ENCODE measurements around the gene FCRL2.

FCRL2 gene

DNA sequence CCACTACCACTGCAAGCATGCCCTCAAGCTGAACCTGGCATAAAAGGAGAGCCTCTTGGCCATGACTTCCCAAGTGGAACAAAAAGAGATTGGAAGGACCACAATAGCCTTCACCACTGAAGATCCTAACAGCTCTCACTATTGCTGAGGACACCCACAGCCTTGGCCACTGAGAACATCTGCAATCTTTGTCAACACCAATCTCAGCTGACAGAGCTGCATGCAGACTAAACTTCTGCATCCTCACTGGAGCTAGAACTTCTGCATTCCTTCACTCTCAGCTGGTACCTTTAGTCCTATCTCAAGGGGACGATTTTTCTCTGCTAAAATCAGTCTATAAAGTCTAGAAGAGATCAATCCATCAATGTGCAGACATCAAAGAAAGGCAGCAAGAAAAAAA lies 8.3 kb upstream of the FCRL2 start:
- no peak for TF ChIP-seq POLR2AphosphoS5 (IDR thresholded peaks at IDR 0.05; ENCODE audit: low read depth, low read length)
- no peak for TF ChIP-seq FOXP2 (optimal IDR thresholded peaks at IDR 0.05; ENCODE audit: borderline replicate concordance, extremely low read depth, extremely low read length, insufficient read depth)
- TF ChIP-seq TAF1 (IDR thresholded peaks at IDR 0.05; ENCODE audit: borderline replicate concordance, insufficient read depth, low read length): no peak
- TF ChIP-seq, protein P1, sequence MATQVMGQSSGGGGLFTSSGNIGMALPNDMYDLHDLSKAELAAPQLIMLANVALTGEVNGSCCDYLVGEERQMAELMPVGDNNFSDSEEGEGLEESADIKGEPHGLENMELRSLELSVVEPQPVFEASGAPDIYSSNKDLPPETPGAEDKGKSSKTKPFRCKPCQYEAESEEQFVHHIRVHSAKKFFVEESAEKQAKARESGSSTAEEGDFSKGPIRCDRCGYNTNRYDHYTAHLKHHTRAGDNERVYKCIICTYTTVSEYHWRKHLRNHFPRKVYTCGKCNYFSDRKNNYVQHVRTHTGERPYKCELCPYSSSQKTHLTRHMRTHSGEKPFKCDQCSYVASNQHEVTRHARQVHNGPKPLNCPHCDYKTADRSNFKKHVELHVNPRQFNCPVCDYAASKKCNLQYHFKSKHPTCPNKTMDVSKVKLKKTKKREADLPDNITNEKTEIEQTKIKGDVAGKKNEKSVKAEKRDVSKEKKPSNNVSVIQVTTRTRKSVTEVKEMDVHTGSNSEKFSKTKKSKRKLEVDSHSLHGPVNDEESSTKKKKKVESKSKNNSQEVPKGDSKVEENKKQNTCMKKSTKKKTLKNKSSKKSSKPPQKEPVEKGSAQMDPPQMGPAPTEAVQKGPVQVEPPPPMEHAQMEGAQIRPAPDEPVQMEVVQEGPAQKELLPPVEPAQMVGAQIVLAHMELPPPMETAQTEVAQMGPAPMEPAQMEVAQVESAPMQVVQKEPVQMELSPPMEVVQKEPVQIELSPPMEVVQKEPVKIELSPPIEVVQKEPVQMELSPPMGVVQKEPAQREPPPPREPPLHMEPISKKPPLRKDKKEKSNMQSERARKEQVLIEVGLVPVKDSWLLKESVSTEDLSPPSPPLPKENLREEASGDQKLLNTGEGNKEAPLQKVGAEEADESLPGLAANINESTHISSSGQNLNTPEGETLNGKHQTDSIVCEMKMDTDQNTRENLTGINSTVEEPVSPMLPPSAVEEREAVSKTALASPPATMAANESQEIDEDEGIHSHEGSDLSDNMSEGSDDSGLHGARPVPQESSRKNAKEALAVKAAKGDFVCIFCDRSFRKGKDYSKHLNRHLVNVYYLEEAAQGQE (IDR thresholded peaks at IDR 0.05; ENCODE audit: insufficient read depth in 1 of 2, low read depth in 2 of 2, low read length in 2 of 2): no peak

DNA sequence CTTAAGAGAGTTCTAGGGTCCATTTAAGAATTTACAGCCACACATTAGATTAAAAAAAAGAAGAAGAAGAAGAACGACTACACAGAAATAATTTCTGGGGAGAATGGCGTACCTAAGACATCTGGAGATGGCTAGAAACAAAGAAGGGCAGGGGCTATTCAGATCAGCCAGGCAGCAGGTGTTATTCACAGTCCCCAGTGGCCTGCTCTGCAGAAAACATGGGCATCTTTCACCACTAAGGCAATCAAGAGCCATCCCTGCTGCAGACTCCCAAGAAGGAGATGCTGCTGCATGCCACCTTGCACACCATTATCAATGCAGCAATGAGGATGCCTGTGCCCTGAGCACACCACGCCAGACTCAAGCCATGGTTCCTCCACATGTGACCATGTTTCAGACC lies 7.9 kb upstream of the FCRL2 start:
- TF ChIP-seq POLR2AphosphoS5 (IDR thresholded peaks at IDR 0.05; ENCODE audit: low read depth, low read length) (no peak), FOXP2 (optimal IDR thresholded peaks at IDR 0.05; ENCODE audit: borderline replicate concordance, extremely low read depth, extremely low read length, insufficient read depth) (no peak), SIN3A (IDR thresholded peaks at IDR 0.05; ENCODE audit: borderline replicate concordance, insufficient read depth, low read length) (no peak), TAF1 (IDR thresholded peaks at IDR 0.05; ENCODE audit: borderline replicate concordance, insufficient read depth, low read length) (no peak)
- TF ChIP-seq, protein P1 (IDR thresholded peaks at IDR 0.05; ENCODE audit: insufficient read depth in 1 of 2, low read depth in 2 of 2, low read length in 2 of 2): no peak

DNA sequence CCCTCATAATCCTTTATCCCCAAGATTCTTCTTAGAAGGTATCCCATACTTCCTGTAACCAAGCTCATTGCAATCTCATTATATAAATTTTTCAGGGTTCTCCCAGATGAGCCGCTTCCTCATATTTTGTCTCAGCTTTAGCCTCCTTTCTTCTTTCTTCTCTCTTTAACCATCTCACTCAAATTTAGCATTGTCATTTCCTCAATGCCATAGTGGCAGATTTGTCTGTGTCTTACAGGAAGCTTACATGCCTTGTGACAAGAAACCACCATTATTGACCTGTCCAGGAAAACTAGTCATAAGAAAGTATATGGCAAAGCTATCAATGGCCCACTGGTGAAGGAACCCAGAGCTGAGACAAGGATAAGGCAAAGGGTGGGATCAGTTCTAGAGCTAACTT lies 6.0 kb upstream of the FCRL2 start:
- TF ChIP-seq POLR2AphosphoS5 (IDR thresholded peaks at IDR 0.05; ENCODE audit: low read depth, low read length): no peak
- no peak for TF ChIP-seq FOXP2 (optimal IDR thresholded peaks at IDR 0.05; ENCODE audit: borderline replicate concordance, extremely low read depth, extremely low read length, insufficient read depth)
- no peak for TF ChIP-seq SIN3A (IDR thresholded peaks at IDR 0.05; ENCODE audit: borderline replicate concordance, insufficient read depth, low read length)
- TF ChIP-seq, protein P1 (IDR thresholded peaks at IDR 0.05; ENCODE audit: insufficient read depth in 1 of 2, low read depth in 2 of 2, low read length in 2 of 2): no peak
- TF ChIP-seq TAF1 (IDR thresholded peaks at IDR 0.05; ENCODE audit: borderline replicate concordance, insufficient read depth, low read length): no peak

DNA sequence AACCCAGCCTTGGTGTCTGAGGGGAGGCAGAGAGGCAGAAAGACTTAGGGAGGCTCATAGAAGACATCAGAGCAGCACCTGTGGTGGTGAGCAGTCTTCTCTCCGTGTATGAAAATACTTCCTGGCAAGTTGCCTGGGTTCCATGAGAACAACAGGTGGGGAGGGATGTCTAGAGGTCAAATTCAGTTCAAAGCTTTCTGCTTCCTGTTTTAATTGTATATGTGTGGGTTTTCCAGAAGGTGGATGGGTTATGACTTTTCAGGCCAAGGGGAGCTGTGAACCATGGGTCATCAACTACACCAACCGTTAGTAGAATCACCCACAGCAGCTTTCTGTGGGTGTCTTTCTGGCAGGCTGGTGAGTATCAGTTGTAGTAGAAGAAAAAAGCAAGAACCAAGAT lies 4.1 kb upstream of the FCRL2 start:
- no peak for TF ChIP-seq FOXP2 (optimal IDR thresholded peaks at IDR 0.05; ENCODE audit: borderline replicate concordance, extremely low read depth, extremely low read length, insufficient read depth)
- no peak for TF ChIP-seq TAF1 (IDR thresholded peaks at IDR 0.05; ENCODE audit: borderline replicate concordance, insufficient read depth, low read length)
- TF ChIP-seq POLR2AphosphoS5 (IDR thresholded peaks at IDR 0.05; ENCODE audit: low read depth, low read length): no peak
- TF ChIP-seq, protein P1 (IDR thresholded peaks at IDR 0.05; ENCODE audit: insufficient read depth in 1 of 2, low read depth in 2 of 2, low read length in 2 of 2): no peak
- TF ChIP-seq SIN3A (IDR thresholded peaks at IDR 0.05; ENCODE audit: borderline replicate concordance, insufficient read depth, low read length): no peak
